Loucy (cell line): ENCODE data around the gene SLC25A33.

Experiments
- CTCF ChIP-seq: fragments of 200-600 bp; sonication (generic); conservative IDR thresholded peaks from 2 replicates; pipeline ENCODE4 v1.5.1; 2014; ENCODE audit warnings: mild to moderate bottlenecking, antibody characterized with exemption, low read length
- EZH2phosphoT487 ChIP-seq: fragments of 200-600 bp; IDR thresholded peaks from 2 replicates; pipeline ENCODE4 v1.6.1; 2018; ENCODE audit warnings: antibody characterized with exemption, mild to moderate bottlenecking, moderate library complexity, borderline replicate concordance

GRCh38 chr1:9595968-9596340 lies 56.7 kb downstream of the SLC25A33 start:
- TF ChIP-seq EZH2phosphoT487 (no peak), CTCF (no peak)
